Activated T-cell treated with anti-CD3 and anti-CD28 coated beads for 24 hours (primary cell): ENCODE data around the gene AHSG.
"Not testable (repeated sequence)": the region's sequence is repeated elsewhere in the genome, so short reads cannot be mapped to it uniquely, and the experiment has no call there.

Source experiments
- DNase-seq: peaks from one replicate; pipeline ENCODE4 v3.0.0-alpha.2; 2020; ENCODE audit warnings: low read depth

AHSG gene, protein sequence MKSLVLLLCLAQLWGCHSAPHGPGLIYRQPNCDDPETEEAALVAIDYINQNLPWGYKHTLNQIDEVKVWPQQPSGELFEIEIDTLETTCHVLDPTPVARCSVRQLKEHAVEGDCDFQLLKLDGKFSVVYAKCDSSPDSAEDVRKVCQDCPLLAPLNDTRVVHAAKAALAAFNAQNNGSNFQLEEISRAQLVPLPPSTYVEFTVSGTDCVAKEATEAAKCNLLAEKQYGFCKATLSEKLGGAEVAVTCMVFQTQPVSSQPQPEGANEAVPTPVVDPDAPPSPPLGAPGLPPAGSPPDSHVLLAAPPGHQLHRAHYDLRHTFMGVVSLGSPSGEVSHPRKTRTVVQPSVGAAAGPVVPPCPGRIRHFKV

DNA sequence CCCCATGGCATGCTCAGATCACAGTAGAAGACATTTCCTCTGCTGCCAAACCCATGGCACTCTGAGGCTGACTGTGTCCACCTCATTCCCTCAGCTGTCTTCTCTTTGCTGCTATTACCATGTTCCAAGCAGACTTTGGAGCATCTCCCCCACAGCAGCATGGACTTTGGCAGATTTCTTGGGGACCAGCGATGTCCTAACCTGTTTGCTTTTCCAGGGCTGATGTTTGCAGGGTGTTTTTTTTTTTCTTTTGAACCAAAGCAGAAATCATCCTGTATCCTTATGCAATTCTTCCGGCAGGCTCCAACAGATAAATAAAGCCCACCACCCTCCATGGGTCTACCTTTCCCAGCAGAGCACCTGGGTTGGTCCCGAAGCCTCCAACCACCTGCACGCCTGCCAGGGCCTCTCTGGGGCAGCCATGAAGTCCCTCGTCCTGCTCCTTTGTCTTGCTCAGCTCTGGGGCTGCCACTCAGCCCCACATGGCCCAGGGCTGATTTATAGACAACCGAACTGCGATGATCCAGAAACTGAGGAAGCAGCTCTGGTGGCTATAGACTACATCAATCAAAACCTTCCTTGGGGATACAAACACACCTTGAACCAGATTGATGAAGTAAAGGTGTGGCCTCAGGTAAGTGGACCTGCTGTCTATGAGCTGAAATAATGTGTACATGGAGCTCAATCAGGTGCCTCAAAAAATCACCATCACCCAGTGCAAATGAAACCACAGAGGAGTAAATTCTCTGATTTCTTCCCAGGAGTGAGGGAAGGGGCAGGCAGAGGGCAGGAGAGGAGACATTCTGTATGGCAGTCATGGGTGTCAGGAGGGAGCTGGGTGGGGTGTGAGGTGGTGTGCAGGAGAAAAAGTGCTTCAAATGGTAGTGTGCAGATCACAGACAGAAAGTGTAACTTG, at the start of gene AHSG:
TSS of gene AHSG (plus strand) at position 340 of the 916 bp plus-strand sequence. CDS start at position 422, 82 bp downstream.
- DNase-seq, result no peak

DNA sequence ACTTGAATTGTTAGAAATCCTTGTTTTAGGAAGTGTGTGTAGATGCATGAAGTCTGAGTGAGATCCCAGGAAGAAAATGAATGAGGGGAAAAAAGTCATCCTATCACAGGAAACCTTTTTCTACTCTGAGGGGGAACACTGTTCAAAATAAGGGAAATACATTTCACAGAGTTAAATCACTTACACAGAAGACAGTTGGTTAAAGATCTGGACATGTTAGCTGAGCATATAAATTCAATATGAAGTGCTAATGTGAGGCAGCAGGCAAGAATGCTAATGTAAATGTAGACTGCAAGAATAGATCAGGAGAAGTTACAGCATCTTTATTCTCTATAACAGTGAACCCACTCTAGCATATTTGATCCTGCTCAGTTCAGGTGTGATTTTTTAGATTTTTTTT, 48.3 kb upstream of the AHSG start:
- DNase-seq, result no peak

DNA sequence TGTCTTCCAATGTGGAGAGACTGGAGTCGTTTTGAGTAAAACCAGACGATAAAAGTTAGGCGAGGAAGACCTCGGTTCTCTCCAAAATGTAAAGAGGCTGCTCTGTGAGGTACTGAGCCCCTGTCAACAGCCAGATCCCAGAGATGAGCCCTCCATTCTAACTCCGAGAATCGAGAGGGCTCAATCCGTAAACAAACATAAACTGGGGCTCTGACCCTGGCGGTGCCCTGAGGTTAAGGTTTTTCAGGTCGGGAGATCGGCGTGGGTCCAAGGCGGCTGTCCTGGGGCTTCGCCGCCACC, 46.1 kb upstream of the AHSG start:
- no peak for DNase-seq

DNA sequence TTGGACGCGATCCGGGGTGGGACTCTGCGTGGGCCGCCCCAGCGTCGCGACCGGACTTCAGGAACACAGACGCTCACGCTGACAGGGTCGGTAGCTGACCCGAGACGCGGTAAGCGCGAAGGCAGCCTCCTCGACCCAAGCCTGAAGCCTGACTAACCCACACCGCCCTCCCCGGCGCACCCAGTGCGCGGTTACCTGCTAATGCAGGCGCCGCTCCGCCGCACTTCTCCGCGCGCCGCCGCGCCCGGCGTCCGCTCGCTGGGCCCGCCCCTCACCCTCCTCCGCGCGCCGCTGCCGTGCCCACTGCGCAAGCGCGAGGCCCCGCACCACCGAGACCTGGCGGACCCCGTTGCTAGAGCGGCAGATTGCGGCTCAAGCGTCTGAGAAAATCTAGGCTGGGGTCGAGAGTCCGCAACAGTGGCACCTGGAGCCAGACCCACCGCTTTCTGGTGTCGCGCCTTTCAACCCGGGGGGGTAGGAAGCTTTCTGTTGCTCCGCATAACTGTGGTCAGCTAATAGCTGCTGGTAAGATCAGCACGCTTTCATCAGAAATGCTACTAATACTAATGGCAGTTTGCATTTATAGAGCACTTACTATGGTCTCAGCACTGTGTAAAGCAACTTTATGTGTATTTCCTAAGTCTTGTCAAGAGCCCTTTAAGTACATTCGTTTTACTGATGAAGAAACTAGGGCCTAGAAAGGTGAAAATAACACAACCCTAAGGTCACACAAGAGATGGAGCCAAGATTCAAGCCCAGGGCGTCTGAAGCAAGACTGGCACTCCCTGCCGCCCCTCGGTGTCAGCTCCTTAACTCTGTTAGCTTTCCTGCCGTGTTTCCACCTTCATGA, 45.6 kb upstream of the AHSG start, which contains the start of gene TBCCD1:
TSS of gene TBCCD1 (minus strand) at position 268 of the 850 bp plus-strand sequence. CDS start 3,010 bp downstream, outside the sequence.
- DNase-seq, result peak; percentile 95

DNA sequence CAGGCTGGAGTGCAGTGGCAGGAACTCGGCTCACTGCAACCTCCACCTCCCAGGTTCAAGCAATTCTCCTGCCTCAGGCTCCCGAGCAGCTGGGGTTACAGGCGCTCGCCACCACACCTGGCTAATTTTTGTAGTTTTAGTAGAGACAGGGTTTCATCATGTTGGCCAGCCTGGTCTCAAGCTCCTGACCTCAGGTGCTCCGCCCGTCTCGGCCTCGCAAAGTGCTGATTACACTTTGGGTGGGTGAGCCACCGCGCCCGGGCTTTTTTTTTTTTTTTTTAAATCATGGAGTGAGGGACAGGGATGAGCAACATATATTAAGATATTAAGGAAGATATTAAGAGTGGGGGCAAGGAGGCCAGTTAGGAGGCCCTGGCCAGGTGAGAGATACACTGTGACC, 43.5 kb upstream of the AHSG start:
- DNase-seq, result not testable (repeated sequence)

DNA sequence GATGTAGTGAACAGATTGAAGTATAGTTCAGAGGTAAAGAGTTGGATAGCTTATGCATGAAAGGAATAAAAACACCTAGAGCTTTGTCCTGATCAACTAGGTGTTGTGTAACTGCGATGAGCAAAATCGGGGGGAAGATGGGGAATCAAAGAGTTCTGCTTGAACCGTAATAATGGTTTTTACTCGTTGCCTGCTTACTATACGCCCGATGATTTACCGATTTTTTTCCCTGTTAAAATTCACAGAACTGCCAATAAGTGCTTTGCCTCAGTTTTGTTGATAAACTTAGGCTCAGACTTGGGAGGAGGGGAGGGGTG, 43.1 kb upstream of the AHSG start:
- no peak for DNase-seq

DNA sequence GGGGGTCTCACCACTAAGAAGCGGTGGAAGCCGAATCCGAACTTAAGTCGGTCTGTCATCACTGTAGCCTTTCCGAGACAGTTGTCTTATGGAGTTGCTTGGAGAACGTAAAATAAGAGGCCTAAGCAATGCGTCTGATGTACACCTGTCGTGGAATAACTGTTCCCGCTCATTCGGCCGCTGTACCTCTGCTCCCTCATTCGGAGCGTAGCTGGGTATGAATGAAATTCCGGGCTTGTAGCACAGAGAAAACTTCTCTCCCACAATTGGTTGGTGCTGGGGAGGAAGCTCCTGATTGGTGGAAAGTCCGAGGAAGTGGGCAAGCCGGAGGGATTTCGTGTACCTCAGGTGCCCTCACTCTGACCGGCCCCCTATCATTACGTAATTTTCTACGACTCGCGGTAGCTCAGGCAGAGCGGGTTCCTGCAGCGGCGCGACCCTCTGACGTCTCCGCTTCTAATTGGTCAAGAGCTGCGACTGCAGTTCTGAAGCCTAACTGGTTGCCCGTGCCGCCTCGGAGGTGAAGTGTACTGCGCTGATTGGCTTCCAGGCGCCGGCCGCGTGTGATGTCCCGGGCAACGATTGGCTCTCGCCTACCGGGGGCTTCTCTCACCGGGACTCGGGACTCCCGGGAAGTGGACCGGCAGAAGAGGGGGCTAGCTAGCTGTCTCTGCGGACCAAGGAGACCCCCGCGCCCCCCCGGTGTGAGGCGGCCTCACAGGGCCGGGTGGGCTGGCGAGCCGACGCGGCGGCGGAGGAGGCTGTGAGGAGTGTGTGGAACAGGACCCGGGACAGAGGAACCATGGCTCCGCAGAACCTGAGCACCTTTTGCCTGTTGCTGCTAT, 42.5 kb upstream of the AHSG start, which contains the start of gene DNAJB11:
TSS of gene DNAJB11 (plus strand) at position 625 of the 845 bp plus-strand sequence. CDS start at position 803, 178 bp downstream.
- peak; percentile 98 for DNase-seq

DNA sequence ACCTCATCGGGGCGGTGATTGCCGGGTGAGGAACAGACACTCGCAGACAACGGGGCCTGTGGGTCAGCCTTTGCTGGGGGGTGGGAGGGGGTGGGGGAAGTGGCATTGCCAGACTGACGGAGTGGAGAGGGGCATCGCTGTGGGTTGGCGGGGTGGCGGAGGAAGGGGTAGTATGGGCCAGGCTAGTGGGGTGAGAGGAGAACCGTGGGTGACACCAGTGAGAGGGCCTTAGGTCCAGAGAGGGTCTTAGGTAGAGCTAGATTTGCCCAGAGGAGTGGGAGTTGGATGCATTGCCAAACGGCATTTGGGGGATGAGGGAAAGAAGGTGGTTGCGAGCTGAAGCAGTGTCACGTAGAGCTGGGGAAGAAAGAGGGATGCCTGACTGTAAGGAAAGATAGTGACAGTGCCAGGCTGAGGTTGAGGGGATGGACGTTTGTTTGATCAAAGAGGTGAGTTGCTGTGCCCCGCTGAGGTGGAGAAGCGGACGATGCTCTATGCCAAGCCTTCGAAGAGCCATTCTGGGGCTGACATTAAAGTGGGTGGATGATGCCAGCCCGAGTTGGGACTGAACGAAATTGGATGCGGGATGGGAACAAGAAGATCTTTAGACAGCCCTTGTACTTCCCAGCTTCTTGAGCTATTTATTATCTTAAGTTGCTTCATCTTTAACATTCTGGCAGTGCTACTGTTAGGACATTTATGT, 41.8 kb upstream of the AHSG start:
- DNase-seq, result no peak

DNA sequence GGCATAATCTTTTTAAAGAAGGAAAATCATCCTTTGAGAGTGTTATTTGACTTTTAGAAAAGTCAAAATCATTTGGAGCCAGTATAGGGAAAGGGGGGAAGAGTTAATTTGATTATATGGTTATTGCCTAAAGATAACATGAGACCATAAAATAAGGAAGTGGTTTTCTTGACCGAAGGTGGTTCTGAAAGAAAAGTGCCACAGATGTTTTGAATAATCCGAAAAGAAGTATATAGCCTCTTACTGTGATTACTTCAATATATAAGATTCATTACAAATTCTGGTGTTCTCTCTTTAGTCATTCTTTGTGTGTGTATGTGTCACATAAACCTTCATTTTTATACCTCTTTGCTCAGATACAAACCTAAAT, 41.2 kb upstream of the AHSG start:
- DNase-seq, result no peak

DNA sequence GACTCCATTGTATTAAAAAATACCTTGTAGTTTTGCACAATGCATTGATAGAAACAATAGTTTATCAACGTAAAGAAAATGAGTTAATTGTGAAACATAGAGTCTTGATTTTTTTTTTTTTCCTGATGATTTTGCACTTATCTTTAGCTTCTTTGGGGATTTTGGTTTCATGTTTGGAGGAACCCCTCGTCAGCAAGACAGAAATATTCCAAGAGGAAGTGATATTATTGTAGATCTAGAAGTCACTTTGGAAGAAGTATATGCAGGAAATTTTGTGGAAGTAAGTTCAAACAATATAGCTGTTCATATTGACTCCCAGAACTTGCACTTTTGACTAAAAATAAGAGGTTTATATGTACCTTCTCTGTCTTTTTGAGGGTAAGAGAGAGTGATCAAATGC, 35.3 kb upstream of the AHSG start:
- DNase-seq, result no peak

DNA sequence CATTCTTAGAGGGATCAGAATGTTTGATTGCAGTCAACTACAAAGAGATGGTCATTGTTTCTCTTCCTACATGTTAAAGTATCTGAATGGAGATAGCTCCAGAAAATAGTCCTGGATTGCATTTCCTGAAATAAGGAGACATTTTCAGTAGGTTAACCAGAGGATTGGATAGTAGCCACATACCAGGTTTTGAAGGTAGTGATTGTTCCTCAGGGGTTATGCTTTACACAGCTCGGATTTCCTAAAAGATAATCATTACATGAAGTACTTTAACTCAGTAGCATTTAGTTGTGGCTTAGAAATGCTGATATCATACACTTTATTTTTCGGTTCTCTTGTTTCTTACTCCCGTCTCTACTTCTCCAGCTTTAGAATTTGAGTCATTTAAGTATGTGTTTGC, 32.1 kb upstream of the AHSG start:
- DNase-seq, result no peak

DNA sequence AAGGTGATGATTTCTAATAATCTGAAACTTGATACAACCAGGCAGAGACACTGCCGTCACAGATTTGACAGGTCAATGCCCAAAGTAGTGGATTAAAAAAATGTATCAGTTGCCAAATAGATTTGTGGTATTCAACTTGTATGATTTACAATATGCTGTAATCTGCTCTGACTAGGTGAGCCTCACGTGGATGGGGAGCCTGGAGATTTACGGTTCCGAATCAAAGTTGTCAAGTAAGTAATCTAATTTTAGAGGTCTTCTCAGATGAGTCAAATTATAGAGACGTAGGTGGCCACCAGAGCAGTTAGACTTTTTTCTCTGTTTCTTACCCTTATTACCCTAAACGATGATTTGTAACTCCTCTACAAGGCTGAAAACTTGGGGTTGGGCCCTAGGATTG, 30.3 kb upstream of the AHSG start:
- DNase-seq, result no peak

DNA sequence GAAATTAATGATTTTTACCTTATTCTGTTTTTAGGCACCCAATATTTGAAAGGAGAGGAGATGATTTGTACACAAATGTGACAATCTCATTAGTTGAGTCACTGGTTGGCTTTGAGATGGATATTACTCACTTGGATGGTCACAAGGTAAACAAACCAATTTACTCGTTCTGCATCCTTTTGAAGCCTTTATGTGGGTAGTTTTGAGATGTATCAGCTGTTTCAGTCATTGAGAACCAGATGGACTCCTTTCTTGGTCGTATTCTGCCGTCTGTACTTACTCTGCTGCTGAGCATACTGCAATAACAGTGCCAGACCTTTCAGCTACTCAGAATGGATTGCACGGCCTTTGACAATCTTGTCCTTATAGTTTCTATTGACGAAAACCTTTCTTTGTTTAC, 29.0 kb upstream of the AHSG start:
- no peak for DNase-seq

DNA sequence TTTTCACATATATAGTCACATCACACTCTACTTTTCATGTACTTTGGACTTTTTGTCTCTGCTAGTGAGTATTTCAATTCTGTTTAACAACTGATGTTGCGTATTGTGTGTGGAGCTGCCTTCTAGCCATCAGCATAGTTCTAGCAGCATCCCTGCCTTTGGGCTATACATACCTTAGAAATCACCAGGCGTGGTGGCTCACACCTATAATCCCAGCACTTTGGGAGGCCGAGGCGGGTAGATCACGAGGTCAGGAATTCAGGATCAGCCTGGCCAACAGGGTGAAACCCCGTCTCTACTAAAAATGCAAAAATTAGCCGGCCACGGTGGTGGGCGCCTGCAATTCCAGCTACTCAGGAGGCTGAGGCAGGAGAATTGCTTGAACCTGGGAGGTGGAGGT, 26.6 kb upstream of the AHSG start:
- DNase-seq, result not testable (repeated sequence)

DNA sequence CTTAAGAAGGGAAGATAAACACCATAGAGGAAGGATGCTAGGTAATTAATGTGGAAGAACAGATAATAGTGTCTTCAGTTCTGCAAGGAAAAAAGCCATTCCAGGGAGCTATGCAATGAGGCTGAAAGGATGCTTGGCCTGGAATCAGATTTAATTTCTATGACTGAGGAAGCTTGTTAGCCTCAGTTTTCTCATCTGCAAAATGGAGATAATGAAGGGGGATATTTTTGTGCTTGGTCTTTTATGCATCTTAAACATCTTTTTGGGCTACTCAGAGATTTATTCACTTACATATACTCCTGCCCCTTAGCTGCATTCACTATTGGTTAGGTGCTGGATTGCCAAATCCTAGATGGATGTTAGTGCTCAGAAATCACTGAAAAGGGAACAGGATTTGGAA, 25.7 kb upstream of the AHSG start:
- DNase-seq, result no peak

DNA sequence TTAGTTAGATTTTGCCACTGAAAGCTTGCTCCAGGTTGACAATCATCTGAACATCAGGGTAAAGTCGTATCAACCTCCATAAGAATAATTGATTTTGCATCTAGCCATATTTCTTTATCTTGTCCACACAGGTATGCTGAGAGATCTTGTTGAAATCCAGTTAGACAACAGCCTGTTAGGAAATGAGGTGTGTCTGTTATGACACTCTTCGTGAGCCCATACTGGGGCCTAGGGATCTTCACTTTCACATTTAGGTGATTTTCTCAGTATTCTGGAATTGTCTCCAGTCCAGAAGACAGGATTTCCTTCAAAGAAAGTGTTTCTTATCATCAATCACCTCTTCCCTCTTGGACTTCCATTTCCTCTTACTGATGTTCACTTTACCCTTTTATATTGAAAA, 24.2 kb upstream of the AHSG start:
- no peak for DNase-seq

DNA sequence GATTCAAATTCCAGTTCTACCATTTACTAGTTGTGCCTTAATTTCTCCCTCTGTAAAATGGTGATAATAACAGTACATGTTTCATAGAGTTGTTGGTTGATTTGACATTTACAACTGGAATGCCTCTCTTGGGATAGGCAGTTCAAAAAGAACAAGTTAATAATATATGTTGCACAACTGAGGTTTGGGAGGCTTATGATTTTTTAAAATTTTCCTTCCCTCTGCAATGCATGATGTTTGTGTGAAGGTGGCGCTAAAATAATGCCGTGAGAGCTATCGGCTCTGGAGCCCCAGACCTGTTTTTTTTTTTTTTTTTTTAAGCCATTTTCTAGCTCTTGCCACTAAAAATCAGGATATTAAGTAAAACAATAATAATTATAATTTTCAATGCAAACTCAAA, 23.7 kb upstream of the AHSG start:
- no peak for DNase-seq

DNA sequence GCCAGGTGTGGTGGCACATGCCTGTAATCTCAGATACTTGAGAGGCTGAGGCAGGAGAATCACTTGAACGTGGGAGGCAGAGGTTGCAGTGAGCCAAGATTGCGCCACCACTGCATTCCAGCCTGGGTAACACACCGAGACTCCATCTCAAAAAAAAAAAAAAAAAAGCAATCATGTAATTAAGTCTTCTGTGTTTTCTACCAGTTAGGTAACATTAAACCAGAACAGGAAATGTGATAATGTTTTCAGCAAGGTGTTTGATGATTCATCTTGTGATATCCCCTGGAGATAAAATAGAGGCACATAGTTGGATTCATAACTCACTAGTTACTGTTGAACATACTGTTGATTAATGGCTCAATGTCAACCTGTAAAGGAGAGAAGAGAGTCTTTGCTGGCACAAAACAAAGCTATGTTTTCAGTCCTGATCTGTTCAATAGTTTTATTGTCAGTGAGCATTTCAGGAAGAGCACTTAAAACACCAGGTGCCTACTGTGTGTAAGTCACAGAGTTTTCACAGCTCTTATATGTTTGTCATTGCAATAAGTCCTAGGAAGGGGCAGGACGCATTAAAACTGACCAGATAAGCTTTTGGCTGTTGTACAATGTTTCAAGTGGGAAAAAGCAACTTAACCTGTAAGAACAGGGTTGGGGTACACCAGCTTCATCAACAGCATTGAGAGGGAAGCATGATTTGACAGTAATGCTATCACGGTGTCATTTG, 22.8 kb upstream of the AHSG start:
- no peak for DNase-seq

DNA sequence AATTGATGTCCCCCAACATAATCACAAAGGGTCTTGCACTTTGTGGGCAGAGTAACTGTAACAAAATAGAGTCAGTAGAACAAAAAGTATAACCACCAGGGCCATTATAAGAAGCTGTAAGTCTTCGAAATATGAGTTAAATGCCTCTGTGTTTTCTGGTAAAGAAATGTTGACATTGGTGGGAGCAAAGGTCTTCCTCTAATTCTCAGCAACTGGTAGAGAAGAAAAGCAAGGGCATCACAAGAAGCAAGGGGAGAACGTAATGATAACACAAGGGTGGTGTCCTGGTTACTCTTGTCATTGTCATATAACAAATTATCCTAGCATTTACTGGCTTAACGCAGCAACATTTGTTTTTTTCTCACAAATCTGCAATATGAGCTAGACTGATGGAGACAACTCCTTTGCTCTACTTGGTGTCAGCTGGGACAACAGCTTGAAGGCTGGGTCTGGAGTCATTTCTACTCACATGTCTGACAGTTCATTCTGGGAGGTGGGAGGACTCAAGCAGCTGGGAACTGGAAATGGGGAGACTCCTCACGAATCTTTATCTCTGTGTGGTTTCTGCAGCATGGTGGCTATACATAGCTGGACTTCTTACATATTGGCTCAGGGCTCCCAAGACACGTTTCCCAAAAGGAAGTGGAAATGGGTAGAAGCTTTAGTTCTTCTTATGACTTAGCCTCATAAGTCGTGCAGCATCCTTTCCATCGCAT, 22.1 kb upstream of the AHSG start:
- DNase-seq, result no peak

DNA sequence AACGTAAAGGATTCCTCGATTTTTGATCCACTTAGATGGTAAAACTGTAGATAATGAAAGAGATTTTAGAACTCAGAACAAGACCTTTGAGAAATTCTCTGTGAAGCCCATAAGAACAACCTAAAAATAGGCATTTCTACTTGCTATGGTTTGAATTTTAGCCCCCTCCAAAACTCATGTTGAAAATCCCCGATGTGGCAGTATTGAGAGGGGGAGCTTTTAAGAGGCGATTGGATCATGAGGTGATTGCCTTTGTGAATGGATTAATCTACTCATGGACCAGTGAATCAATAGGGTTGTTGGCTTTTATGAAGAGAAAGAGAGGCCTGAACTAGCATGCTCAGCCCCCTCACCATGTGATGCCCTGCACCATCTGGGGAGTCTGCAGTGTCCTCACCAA, 20.2 kb upstream of the AHSG start:
- no peak for DNase-seq
